H1 (cell line): Measurements from ENCODE around the gene ENTPD5. TPM values are rescaled to one million over a fixed set of nuclear protein-coding genes. Genes with fewer than 3 reads are reported as not detected.

Experiments
- CTCF ChIA-PET: fragments of 300-600 bp; sonication (Branson Sonifier 250); formaldehyde crosslinking; loops from one replicate; lab custom pipeline; 2021; ENCODE audit not compliant: partially characterized antibody; lab: Charles Lee
- POLR2A ChIA-PET: fragments of 300-600 bp; sonication (Branson Sonifier 250); formaldehyde crosslinking; loops from one replicate; lab custom pipeline; 2021; ENCODE audit warnings: inconsistent platforms; ENCODE audit not compliant: partially characterized antibody; lab: Charles Lee
- DNase-seq, 2 experiments: peaks; one replicate each; pipeline versions ENCODE4 v3.0.0 to v3.0.0-alpha.2; 2010 to 2022; ENCODE audit warnings: low spot score in 2 of 2, low read depth in 1 of 2, mixed read lengths in 1 of 2
- FAIRE-seq: peaks from 2 replicates; lab custom pipeline; 2011; peaks lifted over from hg19 to GRCh38; lab: Jason Lieb, UNC
- H2AFZ ChIP-seq: 2 replicates; pipeline ENCODE4 v1.8.1; 2012; ENCODE audit warnings: low read length, inconsistent platforms
- H2AK5ac ChIP-seq: 2 replicates; pipeline ENCODE4 v1.6.1; 2013; ENCODE audit warnings: low read depth, low read length
- H2BK120ac ChIP-seq: replicated peaks from 2 replicates; pipeline ENCODE3; 2013; ENCODE audit warnings: low read depth, low read length, inconsistent platforms
- H2BK12ac ChIP-seq: 2 replicates; pipeline ENCODE4 v1.6.1; 2013; ENCODE audit warnings: low read depth, low read length
- H2BK15ac ChIP-seq: 2 replicates; pipeline ENCODE4 v1.6.1; 2013; ENCODE audit warnings: low read length
- H2BK20ac ChIP-seq: 2 replicates; pipeline ENCODE4 v1.6.1; 2013; ENCODE audit warnings: low read length
- H2BK5ac ChIP-seq: 2 replicates; pipeline ENCODE4 v1.6.1; 2013; ENCODE audit warnings: low read depth, low read length
- H3K14ac ChIP-seq: 2 replicates; pipeline ENCODE4 v1.6.1; 2013; ENCODE audit warnings: inconsistent platforms; ENCODE audit not compliant: insufficient read length
- H3K18ac ChIP-seq: 2 replicates; pipeline ENCODE4 v1.6.1; 2013; ENCODE audit warnings: low read length; ENCODE audit errors: extremely low read depth
- H3K23ac ChIP-seq: 2 replicates; pipeline ENCODE4 v1.6.1; 2013; ENCODE audit warnings: inconsistent platforms; ENCODE audit not compliant: insufficient read length
- H3K23me2 ChIP-seq: 2 replicates; pipeline ENCODE4 v1.6.1; 2013; ENCODE audit warnings: low read depth, low read length
- H3K27ac ChIP-seq: 2 replicates; pipeline ENCODE4 v1.6.1; 2011; ENCODE audit warnings: low read depth, low read length, inconsistent platforms
- H3K27me3 ChIP-seq, 4 experiments: replicated peaks in 1 of 4; 1 replicate in 1 of 4; 2 replicates in 3 of 4; pipeline versions ENCODE4 v1.6.1 to v1.8.1; 2011 to 2013; ENCODE audit warnings: low read length in 3 of 4, mild to moderate bottlenecking in 3 of 4, inconsistent platforms in 2 of 4, mixed read lengths in 2 of 4, moderate library complexity in 1 of 4; ENCODE audit not compliant: control insufficient read depth in 3 of 4, insufficient read depth in 3 of 4; ENCODE audit errors: extremely low read depth in 1 of 4
- H3K36me3 ChIP-seq, 4 experiments: 2 replicates each; pipeline versions ENCODE4 v1.6.1 to v1.8.1; 2011 to 2013; ENCODE audit warnings: mild to moderate bottlenecking in 4 of 4, low read length in 3 of 4, moderate library complexity in 2 of 4, control low read depth in 1 of 4, inconsistent platforms in 1 of 4; ENCODE audit not compliant: insufficient read depth in 4 of 4, control insufficient read depth in 2 of 4
- H3K4ac ChIP-seq: replicated peaks from 2 replicates; pipeline ENCODE3; 2013; ENCODE audit warnings: low read length, low read depth, mixed read lengths, inconsistent platforms; ENCODE audit not compliant: insufficient read length
- H3K4me1 ChIP-seq, 4 experiments: replicated peaks in 1 of 4; 1 replicate in 1 of 4; 2 replicates in 3 of 4; pipeline versions ENCODE4 v1.6.1 to v1.8.1; 2011 to 2013; ENCODE audit warnings: low read length in 3 of 4, inconsistent platforms in 2 of 4, mixed read lengths in 1 of 4; ENCODE audit not compliant: insufficient read depth in 4 of 4, control insufficient read depth in 3 of 4
- H3K4me2 ChIP-seq, 2 experiments: 2 replicates each; pipeline versions ENCODE4 v1.6.1 to v1.8.1; 2011 to 2013; ENCODE audit warnings: low read depth in 2 of 2, low read length in 2 of 2, control low read depth in 1 of 2, inconsistent platforms in 1 of 2, mild to moderate bottlenecking in 1 of 2; ENCODE audit not compliant: insufficient read depth in 1 of 2
- H3K4me3 ChIP-seq, 4 experiments: fragments of 200-600, 300-600 bp in 1 of 4; sonication (generic), shearing (Covaris generic), sonication (Bioruptor Twin) in 1 of 4; 2 replicates each; pipeline versions ENCODE4 v1.5.1 to v1.8.1; 2011 to 2016; ENCODE audit warnings: low read length in 4 of 4, low read depth in 3 of 4, control low read depth in 2 of 4, inconsistent platforms in 2 of 4, mild to moderate bottlenecking in 2 of 4, mixed read lengths in 1 of 4, moderate library complexity in 1 of 4; ENCODE audit not compliant: insufficient read depth in 2 of 4; ENCODE audit errors: extremely low read depth in 1 of 4
- H3K56ac ChIP-seq: replicated peaks from 2 replicates; pipeline ENCODE3; 2013; ENCODE audit warnings: low read depth, mild to moderate bottlenecking, mixed read lengths, low read length, inconsistent platforms; ENCODE audit not compliant: insufficient read length
- H3K79me1 ChIP-seq: 2 replicates; pipeline ENCODE4 v1.6.1; 2013; ENCODE audit warnings: low read depth, low read length, control low read depth
- H3K79me2 ChIP-seq, 2 experiments: 2 replicates each; pipeline versions ENCODE4 v1.6.1 to v1.8.1; 2012 to 2013; ENCODE audit warnings: low read length in 2 of 2, mild to moderate bottlenecking in 2 of 2, inconsistent platforms in 1 of 2; ENCODE audit not compliant: insufficient read depth in 2 of 2, control insufficient read depth in 1 of 2
- H3K9ac ChIP-seq, 4 experiments: replicated peaks in 1 of 4; 1 replicate in 1 of 4; 2 replicates in 3 of 4; pipeline versions ENCODE4 v1.6.1 to v1.8.1; 2011 to 2013; ENCODE audit warnings: low read depth in 3 of 4, low read length in 3 of 4, control low read depth in 2 of 4, mild to moderate bottlenecking in 2 of 4, moderate library complexity in 2 of 4, inconsistent platforms in 1 of 4; ENCODE audit errors: extremely low read depth in 1 of 4
- H3K9me3 ChIP-seq, 2 experiments: 2 replicates each; pipeline versions ENCODE4 v1.6.1 to v1.8.1; 2012 to 2013; ENCODE audit warnings: mild to moderate bottlenecking in 2 of 2, moderate library complexity in 2 of 2, control low read depth in 1 of 2, inconsistent platforms in 1 of 2, low read depth in 1 of 2, low read length in 1 of 2, mixed read lengths in 1 of 2; ENCODE audit not compliant: insufficient read depth in 2 of 2
- H4K20me1 ChIP-seq, 2 experiments: replicated peaks in 1 of 2; 2 replicates each; pipeline versions ENCODE3 to v1.8.1; 2011 to 2013; ENCODE audit warnings: inconsistent platforms in 2 of 2, low read length in 2 of 2, mild to moderate bottlenecking in 1 of 2; ENCODE audit not compliant: insufficient read depth in 2 of 2, control insufficient read depth in 1 of 2
- H4K5ac ChIP-seq: 2 replicates; pipeline ENCODE4 v1.6.1; 2013; ENCODE audit warnings: low read length, low read depth, mixed read lengths, inconsistent platforms; ENCODE audit not compliant: insufficient read length
- H4K8ac ChIP-seq: 2 replicates; pipeline ENCODE4 v1.8.0; 2013; ENCODE audit warnings: mild to moderate bottlenecking, moderate library complexity, low read length, inconsistent platforms; ENCODE audit not compliant: insufficient read depth; ENCODE audit errors: extremely low read depth
- H4K91ac ChIP-seq: replicated peaks from 2 replicates; pipeline ENCODE3; 2013; ENCODE audit warnings: low read length, mixed read lengths, inconsistent platforms; ENCODE audit not compliant: insufficient read length
- CHD2 ChIP-seq: IDR thresholded peaks from 2 replicates; pipeline ENCODE4 v1.6.1; 2012; ENCODE audit warnings: low read length, improper control_type of control experiment
- GABPA ChIP-seq: IDR thresholded peaks from 2 replicates; pipeline ENCODE4 v1.6.1; 2011; ENCODE audit warnings: mild to moderate bottlenecking, low read length, moderate library complexity, borderline replicate concordance; ENCODE audit not compliant: insufficient read depth
- GTF2F1 ChIP-seq: IDR thresholded peaks from 2 replicates; pipeline ENCODE4 v1.6.1; 2012; ENCODE audit warnings: low read depth, low read length, improper control_type of control experiment, borderline replicate concordance
- JUN ChIP-seq: IDR thresholded peaks from 2 replicates; pipeline ENCODE4 v1.6.1; 2011; ENCODE audit warnings: low read depth, mild to moderate bottlenecking, improper control_type of control experiment, low read length
- JUND ChIP-seq: IDR thresholded peaks from 2 replicates; pipeline ENCODE4 v1.6.1; 2011; ENCODE audit warnings: mild to moderate bottlenecking, improper control_type of control experiment, low read length
- KDM4A ChIP-seq: IDR thresholded peaks from one replicate; pipeline ENCODE4 v1.7.1; 2012; ENCODE audit warnings: low read depth, mild to moderate bottlenecking, moderate library complexity, low read length, inconsistent platforms; ENCODE audit not compliant: severe bottlenecking
- MAFK ChIP-seq: IDR thresholded peaks from 2 replicates; pipeline ENCODE4 v1.6.1; 2012; ENCODE audit warnings: low read depth, mild to moderate bottlenecking, improper control_type of control experiment, low read length
- PHF8 ChIP-seq: fragments of 200-600 bp; sonication (generic); conservative IDR thresholded peaks from 2 replicates; pipeline ENCODE4 v1.7.1; 2012; ENCODE audit warnings: low read depth, mild to moderate bottlenecking, inconsistent platforms, low read length, moderate library complexity
- SIX5 ChIP-seq: IDR thresholded peaks from 2 replicates; pipeline ENCODE4 v1.6.1; 2011; ENCODE audit warnings: mild to moderate bottlenecking, low read depth, low read length
- WGBS, 2 experiments: shearing (Covaris generic) in 1 of 2; methylation state at CpG; one replicate each; pipeline versions ENCODE4 v1.1.6 to v1.1.7; 2013 to 2015; ENCODE audit warnings: low lambda C conversion rate in 2 of 2, mixed read lengths in 2 of 2, inconsistent platforms in 1 of 2, low coverage in 1 of 2, missing lambda C conversion rate in 1 of 2; ENCODE audit not compliant: insufficient replicate concordance in 2 of 2, insufficient coverage in 1 of 2, insufficient read length in 1 of 2; ENCODE audit errors: extremely low coverage in 1 of 2, missing lambda C conversion rate in 1 of 2; 5-methylcytosine and 5-hydroxymethylcytosine counted together
- polyA plus RNA-seq, 7 experiments: library from polyadenylated mRNA; depleted of rRNA in 3 of 7; stranded (reverse) in 5 of 7; unstranded in 2 of 7; fragments of >200 nt in 5 of 7; fragments of 200-250 nt in 2 of 7; gene quantifications; 1 replicate in 5 of 7; 2 replicates in 1 of 7; 4 replicates in 1 of 7; pipeline versions ENCODE4 v1.2.1 to v1.2.3, GENCODE V29; 2011 to 2013; ENCODE audit warnings: missing spikeins in 2 of 7, mixed read lengths in 2 of 7
- total RNA-seq: library from RNA; stranded (reverse); fragmentation: NEBNext Ultra II Directional; extraction: Animal tissue kit (Norgen Biotek cat#: 25700); gene quantifications from 2 replicates; pipeline ENCODE4 v1.2.1, GENCODE V29; 2021
- TF ChIP-seq, protein P1 (sequence below): IDR thresholded peaks from 2 replicates; pipeline ENCODE4 v1.6.1; 2011; ENCODE audit warnings: low read length, improper control_type of control experiment

ENTPD5 gene
- total and polyA plus RNA-seq, 2 of the 8 experiments (the other 6 are each of a cell fraction or from before 2014, with no cell fraction given), result 5.0 to 6.5 TPM

- Histone ChIP-seq H3K4ac (no peak overlapping the region), H3K9me3 (no peaks in the 10 kb centered on the region), H3K27ac (no peak overlapping the region), H3K36me3 (peaks cover 0 to 3% (median 0%) of the 10 kb centered on the region in 4 experiments; a peak in 1 of 8 replicates), H3K4me1 (peaks cover 0 to 2% (median 0%) of the 10 kb centered on the region in 4 experiments; a peak in 1 of 7 replicates), H3K4me2 (peak overlapping the region; percentile 82 to 84), H3K23me2 (peaks cover 8% of the 10 kb centered on the region; the same call in 1 of the 2 replicates), H2BK5ac (no peak overlapping the region), H3K79me1 (no peaks in the 10 kb centered on the region), H3K23ac (no peak overlapping the region), H2AK5ac (no peak overlapping the region), H3K14ac (no peak overlapping the region), H2BK15ac (no peak overlapping the region), H4K8ac (no peak overlapping the region), H2AFZ (peak overlapping the region; percentile 68; the same call in 1 of the 2 replicates), H2BK120ac (no peak overlapping the region), H4K5ac (no peak overlapping the region), H3K56ac (no peak overlapping the region), H2BK20ac (no peak overlapping the region), H3K18ac (no peak overlapping the region; the same call in 1 of the 2 replicates), H4K20me1 (no peaks in the 10 kb centered on the region), H3K27me3 (no peaks in the 10 kb centered on the region), H2BK12ac (no peak overlapping the region), H3K4me3 (peak overlapping the region; percentile 83 to 94 (median 88)), H3K79me2 (no peaks in the 10 kb centered on the region), H4K91ac (no peak overlapping the region), H3K9ac (peak overlapping the region in 2 of 4 experiments; percentile 19 to 38; a peak in 2 of 7 replicates)
- POLR2A ChIA-PET, result no interaction called here
- no peak for DNase-seq
- TF ChIP-seq SIX5 (no peak), JUND (no peak), JUN (no peak), GTF2F1 (no peak), MAFK (no peak), GABPA (no peak), KDM4A (no peak), PHF8 (no peak), CHD2 (no peak)
- TF ChIP-seq, protein P1, sequence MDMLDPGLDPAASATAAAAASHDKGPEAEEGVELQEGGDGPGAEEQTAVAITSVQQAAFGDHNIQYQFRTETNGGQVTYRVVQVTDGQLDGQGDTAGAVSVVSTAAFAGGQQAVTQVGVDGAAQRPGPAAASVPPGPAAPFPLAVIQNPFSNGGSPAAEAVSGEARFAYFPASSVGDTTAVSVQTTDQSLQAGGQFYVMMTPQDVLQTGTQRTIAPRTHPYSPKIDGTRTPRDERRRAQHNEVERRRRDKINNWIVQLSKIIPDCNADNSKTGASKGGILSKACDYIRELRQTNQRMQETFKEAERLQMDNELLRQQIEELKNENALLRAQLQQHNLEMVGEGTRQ, result no peak
- 53% methylated on average over 8 of the region's 8 CpGs; no CpG with 5 or more reads in 1 of the 2 experiments for WGBS, 2 experiments
- CTCF ChIA-PET, result interaction anchor here (0.9 kb wide), 1 partner anchor 11 kb away, joined by 3 read pairs; no protein-coding TSS in a partner anchor
- no peak for FAIRE-seq
These were observed 908 bp downstream of the ENTPD5 start for GRCh38 chr14:74018174-74018585.
